Fibroblast of pulmonary artery (primary cell): ENCODE measurements around the gene CMSS1.

ENCODE experiments used
- DNase-seq: peaks from one replicate; pipeline ENCODE4 v3.0.0-alpha.2; 2010; ENCODE audit warnings: low read depth
- H3K4me3 ChIP-seq: replicated peaks from 2 replicates; pipeline ENCODE4 v1.5.1; 2011; ENCODE audit warnings: low read depth, mild to moderate bottlenecking, control low read depth, low read length, moderate library complexity
- CTCF ChIP-seq: IDR thresholded peaks from 2 replicates; pipeline ENCODE4 v1.5.1; 2011; ENCODE audit warnings: mild to moderate bottlenecking, control low read depth, low read length, inconsistent platforms; ENCODE audit errors: missing control alignments

The CMSS1 gene

GRCh38 chr3:100002599-100003350 lies 185.1 kb downstream of the CMSS1 start:
- DNase-seq, result peak; percentile 87
- TF ChIP-seq CTCF, result no peak
- no peak overlapping the region for H3K4me3 ChIP-seq

- no peak for TF ChIP-seq CTCF
- no peak for DNase-seq
- no peak overlapping the region for H3K4me3 ChIP-seq
Observed at GRCh38 chr3:100003609-100004503, 186.2 kb downstream of the CMSS1 start.

GRCh38 chr3:100004931-100005330 lies 187.3 kb downstream of the CMSS1 start:
- peak; percentile 61 for DNase-seq
- no peak overlapping the region for H3K4me3 ChIP-seq

GRCh38 chr3:100005665-100006393 lies 188.2 kb downstream of the CMSS1 start:
- peak; percentile 52 for DNase-seq
- H3K4me3 ChIP-seq, result no peak overlapping the region
- TF ChIP-seq CTCF, result no peak

More at GRCh38 chr3:100004931-100005330, 187.3 kb downstream of the CMSS1 start:
- TF ChIP-seq CTCF, result no peak

- peak; percentile 63 for DNase-seq
Observed at GRCh38 chr3:100006570-100007271, 189.1 kb downstream of the CMSS1 start.

More at GRCh38 chr3:100006570-100007271, 189.1 kb downstream of the CMSS1 start:
- TF ChIP-seq CTCF, result peak; percentile 25
- H3K4me3 ChIP-seq, result no peak overlapping the region
